HL-60/S4 treated with retinoic acid at 250 ng/mL for 4 days and 3 days (cell line): ENCODE results near the gene PARD6A.

Experiments used
- in situ Hi-C: fragments of 300-500 bp; cut with MboI; formaldehyde crosslinking; loops from 2 replicates; pipeline ENCODE4 v1.7.0; 2022; ENCODE audit warnings: low sequenced_read_pairs

PARD6A gene, protein sequence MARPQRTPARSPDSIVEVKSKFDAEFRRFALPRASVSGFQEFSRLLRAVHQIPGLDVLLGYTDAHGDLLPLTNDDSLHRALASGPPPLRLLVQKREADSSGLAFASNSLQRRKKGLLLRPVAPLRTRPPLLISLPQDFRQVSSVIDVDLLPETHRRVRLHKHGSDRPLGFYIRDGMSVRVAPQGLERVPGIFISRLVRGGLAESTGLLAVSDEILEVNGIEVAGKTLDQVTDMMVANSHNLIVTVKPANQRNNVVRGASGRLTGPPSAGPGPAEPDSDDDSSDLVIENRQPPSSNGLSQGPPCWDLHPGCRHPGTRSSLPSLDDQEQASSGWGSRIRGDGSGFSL

DNA sequence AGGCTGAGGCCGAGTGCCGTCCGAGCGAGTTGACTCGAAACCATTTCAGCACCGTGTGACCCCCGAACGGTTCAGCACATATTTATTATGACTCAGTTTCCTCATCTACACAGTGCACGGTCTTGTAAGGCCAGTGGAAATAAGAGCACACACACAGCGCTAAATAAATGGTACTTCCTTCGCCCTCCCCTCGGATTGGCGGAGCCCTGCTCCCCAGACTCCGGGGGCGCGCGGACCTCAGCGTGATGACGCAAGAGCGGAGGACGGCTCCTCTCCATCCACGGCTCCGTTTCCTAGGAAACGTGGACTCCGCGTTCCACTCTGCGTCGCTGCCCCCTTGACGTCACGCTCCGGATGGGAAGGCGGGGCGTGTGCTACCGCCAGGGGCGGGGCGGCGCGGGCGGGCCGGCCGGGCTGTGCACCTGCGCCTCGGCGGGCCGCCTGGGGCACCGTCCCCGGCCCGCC lies at the start of gene PARD6A:
Gene PARD6A (plus strand): TSS at position 397 of the 465 bp plus-strand sequence. CDS start 79 bp downstream, outside the sequence.
- in situ Hi-C loops: no loop called here

DNA sequence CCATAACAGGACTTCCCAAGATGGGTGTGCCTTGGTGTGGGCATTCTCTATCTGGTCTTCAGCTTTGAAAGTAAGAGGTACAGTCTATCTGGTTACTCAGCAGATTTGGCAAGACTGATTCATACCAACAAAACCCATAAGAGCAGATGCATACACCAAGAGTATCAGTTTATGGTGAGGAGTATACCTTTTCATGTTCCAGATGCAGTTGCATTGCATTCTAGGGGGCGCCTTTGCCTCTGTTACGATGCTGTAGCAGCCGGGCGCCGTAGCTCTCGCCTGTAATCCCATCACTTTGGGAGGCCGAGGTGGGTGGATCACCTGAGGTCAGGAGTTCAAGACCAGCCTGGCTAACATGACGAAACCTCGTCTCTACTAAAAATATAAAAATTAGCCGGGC lies 47.0 kb upstream of the PARD6A start:
- in situ Hi-C loops: no loop called here

DNA sequence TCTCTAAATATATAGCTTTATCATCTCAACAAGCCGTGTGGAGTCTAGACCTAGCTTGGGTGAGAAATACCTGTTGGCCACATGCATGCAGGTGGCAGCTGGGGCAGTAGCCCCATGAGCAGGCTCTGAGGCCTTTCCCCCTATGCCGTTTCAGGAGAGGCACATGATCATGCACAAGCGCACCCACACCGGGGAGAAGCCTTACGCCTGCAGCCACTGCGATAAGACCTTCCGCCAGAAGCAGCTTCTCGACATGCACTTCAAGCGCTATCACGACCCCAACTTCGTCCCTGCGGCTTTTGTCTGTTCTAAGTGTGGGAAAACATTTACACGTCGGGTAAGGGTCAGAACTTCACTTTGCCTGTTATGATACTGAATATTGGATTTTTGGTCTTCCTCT lies 32.5 kb upstream of the PARD6A start:
- in situ Hi-C loops: no loop called here

DNA sequence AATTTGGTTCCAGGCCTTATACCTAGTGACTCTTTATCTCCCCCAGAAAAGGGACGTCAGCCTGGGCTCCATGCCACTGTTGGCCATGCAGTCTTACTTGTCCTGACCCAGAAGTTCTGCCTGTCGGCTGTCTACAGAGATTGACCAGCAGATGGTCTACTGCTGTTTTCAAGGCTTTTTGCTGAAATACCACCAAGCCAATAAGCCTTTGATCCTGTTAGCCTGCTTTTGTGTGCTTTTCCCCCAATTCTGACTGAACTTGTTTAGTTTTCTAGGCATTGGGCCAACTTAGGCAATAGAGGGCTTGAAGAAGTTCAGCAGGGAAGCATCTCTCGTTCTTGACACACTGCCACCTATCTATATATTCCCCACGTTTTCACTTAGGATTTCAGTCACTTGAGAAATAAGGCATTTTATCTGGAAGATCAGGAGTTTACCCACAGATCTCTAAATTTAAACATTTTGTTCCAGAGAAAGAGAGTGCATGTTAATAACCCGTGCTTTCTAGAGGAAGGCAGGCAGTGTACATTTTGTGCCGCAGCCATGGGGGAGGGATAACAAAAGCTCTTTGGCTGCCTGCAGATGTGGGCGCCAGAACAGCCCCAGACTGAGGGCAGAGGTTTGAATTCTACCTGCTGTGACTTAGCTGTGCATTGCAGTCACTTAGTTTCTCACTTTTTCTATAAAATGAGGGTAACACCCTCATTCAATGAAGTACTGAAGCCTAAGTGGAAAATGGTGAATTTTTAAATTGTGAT lies 28.2 kb upstream of the PARD6A start:
- in situ Hi-C loops: no loop called here

DNA sequence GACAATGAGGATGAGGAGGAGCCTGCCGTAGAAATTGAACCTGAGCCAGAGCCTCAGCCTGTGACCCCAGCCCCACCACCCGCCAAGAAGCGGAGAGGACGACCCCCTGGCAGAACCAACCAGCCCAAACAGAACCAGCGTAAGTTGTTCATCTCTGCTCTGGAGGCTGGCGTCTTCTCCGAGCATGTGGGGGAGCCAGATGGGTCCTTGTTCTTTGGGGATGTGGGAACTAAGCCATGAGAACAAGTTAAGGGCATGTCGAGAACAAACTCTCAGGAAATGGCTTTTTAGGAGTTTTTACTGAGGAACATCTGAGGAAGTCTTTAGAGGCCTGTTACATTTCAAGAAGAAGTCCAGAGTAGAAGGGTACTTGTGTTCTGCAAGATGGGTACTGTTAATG lies 24.0 kb upstream of the PARD6A start:
- in situ Hi-C loops: no loop called here

DNA sequence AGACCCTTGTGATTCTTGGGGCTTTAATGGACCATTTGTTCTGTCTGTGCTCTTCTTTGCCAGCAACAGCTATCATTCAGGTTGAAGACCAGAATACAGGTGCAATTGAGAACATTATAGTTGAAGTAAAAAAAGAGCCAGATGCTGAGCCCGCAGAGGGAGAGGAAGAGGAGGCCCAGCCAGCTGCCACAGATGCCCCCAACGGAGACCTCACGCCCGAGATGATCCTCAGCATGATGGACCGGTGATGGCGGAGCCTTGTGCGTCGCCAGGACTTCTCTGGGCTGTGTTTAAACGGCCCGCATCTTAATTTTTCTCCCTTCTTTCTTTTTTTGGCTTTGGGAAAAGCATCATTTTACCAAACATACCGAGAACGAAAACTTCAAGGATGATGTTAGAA lies 23.1 kb upstream of the PARD6A start:
- in situ Hi-C loops: no loop called here

DNA sequence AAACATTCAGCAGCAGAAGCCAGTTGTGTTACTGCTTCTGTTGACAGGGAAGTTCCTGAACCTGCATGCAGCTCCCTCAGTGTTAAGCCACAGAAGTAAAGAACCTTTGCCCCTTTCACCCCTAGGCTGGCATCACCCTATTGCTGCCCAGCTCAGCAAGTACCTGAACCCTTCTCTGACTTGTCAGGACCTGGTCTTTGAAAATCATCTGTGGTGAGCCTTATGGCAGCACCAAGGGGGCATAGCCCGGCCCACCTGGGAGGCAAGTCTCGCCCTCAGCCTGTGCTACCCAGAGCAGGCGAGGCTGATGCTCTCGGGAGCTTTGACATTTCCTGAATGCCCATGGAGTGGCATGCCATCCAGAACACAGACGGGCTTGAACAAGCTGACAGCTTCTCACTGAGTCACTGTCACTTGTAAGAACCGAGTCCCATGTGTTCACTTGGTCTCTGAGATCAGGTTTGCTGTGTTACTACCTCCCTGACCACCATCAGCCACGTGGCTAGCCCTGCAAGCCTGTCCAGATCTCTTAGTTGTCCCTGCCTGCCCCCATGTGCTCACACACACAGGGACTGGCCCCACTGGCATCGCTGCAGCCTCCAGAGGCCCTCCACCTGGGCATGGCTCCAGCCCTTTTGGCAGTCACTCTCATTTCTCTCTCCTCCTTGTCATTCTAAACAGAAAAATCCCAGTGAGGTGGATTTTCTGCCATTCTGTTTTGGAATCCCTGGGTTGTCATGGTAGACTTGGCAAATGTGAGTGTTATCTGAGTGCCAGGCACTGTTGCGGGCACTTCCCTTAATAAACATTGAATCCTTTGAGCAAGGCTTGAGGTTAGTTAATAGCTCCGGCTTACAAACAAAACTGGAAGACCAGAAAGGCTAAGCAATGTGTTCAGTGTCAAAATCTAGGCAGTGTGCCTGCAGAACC lies 18.7 kb upstream of the PARD6A start:
- in situ Hi-C loops: no loop called here

DNA sequence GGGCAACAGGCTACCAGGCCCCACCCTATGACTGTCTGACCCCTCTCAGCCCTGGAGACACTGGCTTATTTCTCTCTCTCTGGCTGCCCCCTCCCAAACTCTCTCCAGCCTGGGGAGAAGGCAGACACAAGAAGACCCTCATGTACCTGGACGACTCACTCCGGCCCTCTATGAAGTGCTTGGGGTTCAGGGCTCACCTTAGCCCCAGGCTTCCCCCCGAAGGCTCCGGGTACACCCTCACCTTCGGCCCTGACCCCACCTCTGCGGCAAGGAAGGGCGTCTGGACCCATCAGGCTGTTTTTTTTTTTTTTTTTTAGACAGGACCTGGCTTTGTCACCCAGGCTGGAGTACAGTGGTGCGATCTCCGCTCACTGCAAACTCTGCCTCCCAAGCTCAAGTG lies 16.7 kb upstream of the PARD6A start:
- in situ Hi-C loops: no loop called here

DNA sequence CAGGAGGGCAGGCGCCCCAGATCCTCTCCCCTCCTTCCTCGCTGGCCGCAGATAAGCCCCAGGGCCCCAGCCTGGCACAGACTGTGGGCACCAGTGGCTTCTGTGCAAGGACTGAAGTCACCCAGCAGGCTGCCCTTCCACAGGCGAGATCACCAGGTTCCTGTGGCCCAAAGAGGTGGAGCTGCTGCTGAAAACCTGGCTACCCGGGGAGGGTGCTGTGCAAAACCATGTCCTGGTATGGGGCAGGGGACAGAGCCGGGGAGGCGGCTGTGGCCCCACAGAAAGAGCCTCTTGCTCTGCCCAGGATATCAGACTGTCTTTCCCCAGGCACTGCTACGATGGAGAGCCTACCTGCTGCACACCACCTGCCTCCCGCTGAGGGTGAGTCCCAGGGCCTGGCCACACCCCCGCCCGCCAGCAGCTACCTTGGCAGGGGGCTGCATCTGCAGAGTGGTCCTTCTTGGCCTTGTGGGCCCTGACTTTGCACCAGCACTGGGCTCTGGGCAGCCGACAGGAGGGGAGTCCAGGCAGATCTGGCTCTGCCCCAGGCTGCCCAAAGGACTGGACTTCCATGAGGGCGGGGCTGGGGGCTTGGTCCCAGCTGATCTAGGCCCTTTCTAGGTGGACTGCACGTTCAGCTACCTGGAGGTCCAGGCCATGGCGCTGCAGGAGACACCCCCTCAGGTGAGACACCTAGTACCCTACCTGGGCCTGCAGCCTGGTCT lies 15.2 kb upstream of the PARD6A start:
- in situ Hi-C loops: no loop called here

DNA sequence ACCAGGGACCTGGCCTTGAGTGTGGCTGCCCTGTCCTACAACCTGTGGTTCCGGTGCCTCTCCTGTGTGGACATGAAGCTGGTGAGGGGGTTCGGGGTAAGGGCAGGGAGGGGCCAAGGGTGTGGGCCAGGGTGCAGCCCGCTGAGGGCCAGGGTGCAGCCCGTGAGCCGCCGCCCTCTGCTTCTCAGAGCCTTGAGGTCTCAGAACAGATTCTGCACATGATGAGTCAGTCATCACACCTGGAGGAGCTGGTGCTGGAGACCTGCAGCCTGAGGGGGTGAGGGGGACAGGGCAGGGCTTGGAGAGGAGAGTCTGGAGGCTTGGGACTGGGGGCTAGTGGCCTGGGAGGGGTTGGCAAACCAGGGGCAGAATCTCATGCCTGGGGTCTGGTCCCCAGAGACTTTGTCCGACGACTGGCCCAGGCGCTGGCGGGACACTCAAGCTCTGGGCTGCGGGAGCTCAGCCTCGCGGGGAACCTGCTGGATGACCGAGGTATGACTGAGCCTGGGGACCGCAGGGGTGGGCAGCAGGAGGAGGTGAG lies 13.6 kb upstream of the PARD6A start:
- in situ Hi-C loops: no loop called here

DNA sequence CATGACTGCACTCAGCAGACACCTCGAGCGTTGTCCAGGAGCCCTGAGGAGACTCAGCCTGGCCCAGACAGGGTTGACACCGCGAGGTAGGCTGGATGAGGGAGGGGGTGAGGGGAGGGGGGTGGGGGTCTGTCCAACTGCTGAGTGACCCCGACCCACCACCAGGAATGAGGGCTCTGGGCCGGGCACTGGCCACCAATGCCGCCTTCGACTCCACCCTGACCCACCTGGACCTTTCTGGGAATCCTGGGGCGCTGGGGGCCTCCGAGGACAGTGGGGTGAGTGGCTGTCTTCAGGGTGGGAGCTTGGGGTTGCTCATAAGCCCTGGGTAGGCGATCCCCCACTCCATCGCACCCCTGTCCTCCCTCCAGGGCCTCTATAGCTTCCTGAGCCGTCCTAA lies 13.1 kb upstream of the PARD6A start:
- in situ Hi-C loops: no loop called here

DNA sequence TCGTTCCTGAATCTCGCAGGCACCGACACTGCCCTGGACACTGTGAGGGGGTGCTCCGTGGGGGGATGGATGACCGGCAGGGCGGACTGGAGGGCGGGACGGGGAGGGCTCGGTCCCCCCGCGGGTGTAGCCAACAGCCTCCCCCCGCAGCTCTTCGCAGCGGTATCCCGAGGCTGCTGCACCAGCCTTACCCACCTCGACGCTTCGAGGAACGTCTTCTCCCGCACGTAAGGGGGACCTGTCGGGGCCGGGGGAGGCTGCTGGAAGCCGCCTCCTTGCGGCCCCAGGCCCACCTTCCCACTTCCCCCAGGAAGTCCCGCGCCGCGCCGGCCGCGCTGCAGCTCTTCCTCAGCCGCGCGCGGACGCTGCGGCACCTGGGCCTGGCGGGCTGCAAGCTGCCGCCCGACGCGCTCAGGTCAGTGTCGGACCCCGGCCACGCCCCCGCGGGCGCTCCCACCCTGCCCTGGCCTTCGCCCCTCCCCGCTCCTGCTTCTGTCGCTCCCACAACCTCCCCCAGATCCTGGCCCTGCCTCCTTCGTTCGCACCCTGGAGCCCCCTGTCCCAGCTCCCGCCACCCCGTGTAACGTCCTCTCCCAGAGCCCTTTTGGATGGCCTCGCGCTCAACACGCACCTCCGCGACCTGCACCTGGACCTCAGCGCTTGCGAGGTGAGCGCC lies 12.5 kb upstream of the PARD6A start:
- in situ Hi-C loops: no loop called here

DNA sequence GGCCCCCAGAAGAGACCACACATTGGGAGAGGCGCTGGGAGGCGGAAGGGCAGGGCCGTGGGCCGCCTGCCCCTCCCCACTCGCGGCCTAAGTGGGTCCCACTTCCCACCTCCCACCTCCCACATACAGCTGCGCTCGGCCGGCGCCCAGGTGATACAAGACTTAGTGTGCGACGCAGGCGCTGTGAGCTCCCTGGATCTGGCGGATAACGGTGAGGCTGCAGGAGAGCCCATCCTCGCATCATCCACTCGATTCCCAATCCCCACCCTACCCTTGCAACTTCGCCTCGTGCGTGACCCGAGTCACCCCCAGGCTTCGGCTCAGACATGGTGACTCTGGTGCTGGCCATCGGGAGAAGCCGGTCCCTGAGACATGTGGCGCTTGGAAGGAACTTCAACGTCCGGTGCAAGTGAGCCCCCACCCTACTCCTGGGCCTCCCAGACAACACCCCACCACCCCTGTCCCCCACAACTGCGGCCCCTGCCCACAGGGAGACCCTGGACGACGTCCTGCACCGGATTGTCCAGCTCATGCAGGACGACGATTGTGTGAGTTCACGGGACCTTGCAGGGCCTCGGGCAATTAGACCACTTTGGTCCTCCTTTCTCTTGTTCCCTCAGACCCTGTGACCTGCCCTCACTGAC lies 11.9 kb upstream of the PARD6A start:
- in situ Hi-C loops: no loop called here

DNA sequence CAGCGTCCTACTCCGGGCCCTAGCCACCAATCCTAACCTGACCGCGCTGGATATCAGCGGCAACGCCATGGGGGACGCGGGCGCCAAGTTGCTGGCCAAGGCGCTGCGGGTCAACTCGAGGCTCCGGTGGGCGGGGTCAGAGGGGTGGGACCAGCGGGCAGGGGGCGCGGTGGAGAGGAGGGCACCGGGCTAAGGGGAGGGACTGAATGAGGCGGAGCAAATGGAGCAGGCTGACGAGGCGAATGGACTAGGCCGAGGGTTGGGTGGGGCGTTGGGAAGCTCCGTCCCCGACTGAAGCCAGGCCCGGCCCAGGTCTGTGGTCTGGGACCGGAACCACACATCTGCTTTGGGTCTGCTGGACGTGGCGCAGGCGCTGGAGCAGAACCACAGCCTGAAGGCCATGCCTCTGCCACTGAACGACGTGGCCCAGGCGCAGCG lies 11.2 kb upstream of the PARD6A start:
- in situ Hi-C loops: no loop called here

DNA sequence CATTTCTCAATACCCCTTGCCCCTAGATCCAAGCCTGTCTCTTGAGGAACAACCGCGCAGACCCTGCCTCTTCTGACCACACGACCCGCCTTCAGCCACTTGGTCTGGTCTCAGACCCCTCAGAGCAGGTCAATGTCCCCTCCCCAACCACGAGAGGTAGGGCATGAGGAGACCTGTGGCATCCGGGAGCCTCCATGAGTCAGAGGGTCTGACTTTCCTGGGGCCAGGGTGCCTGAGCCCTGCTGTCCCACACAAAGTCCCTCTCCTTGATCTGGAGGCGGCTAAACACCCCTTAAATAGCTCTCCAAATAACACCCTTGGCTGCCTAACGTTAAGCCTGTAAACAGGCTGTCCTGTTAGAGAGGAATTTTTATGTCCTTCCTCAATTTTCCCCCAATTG lies 10.7 kb upstream of the PARD6A start:
- in situ Hi-C loops: no loop called here

DNA sequence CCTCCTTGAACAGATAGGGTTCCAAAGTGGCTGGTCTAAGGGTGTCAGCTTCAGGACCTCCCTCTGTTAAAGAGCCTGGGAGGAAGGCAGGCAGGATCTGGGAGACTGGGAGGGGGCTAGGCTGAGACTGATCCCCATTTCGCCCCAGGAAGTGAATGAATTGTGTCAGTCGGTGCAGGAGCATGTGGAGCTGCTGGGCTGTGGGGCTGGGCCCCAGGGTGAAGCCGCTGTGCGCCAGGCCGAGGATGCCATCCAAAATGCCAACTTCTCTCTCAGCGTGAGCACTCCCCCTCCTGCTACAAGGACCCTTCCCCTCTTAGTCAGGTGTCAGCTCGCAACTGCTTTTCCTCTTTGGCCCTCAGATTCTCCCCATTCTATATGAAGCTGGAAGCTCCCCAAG lies 9.7 kb upstream of the PARD6A start:
- in situ Hi-C loops: no loop called here

DNA sequence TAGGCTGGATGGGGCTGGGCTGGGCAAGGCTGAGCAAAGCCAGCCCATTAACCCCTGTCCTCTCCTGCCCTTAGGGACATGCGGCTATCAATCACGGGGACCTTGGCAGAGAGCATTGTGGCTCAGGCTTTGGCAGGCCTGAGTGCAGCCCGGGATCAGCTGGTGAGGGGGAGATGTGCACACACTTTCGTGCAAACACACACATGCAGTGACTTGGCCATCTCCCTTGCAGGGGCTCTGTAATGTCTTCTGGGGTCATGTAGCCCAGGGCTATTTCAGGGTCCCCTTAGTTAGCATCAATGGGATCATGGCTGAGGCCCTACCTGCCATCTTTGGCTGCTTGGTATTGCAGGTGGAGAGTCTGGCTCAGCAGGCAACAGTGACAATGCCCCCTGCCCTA lies 8.9 kb upstream of the PARD6A start:
- in situ Hi-C loops: no loop called here

DNA sequence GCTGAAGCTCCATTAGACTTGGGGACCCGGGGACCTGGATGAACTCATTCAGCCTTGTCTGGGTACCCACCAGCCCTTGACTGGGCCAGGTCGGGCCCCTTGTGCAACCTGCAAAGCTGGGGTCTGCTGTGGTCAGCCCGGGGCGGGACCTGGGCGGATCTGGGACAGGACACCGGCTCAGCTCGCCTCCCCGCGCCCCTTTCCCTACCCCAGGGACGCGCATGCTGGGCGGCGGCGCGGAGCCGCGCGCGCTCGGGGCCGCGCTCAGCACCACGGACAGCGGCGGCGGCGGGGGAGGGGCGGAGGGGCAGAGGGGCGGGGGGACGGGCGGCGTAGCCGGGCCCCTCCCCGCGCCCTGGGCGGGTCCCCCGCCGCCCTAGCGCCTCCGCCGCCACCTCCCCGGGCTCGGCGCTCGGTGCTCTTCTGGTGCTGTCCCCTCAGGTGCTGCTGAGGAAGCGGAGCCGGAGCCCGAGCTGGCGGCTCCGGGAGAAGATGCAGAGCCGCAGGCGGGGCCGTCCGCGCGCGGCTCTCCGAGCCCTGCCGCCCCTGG lies 8.1 kb upstream of the PARD6A start:
- in situ Hi-C loops: no loop called here
